ENCODE data around the gene XPC.

Gene XPC

DNA sequence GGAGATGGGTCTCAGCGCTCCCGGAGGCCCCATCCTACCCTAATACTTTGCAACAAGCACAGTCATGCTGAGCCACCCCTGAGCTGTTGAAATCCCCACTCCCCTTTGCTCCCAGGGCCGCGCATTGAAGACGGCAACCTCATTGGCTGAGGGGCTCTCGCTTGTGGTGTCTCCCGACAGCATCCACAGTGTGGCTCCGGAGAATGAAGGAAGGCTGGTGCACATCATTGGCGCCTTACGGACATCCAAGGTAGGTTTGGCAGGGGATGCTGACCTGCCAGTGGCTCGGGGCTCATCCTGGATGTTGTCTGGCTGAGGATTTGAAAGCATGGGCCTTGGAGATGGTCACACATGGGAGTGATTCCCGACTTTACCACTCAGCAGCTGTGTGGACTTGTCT is 47.7 kb downstream of the XPC start:
- H3K27ac Mint-ChIP-seq: no peak overlapping the region

DNA sequence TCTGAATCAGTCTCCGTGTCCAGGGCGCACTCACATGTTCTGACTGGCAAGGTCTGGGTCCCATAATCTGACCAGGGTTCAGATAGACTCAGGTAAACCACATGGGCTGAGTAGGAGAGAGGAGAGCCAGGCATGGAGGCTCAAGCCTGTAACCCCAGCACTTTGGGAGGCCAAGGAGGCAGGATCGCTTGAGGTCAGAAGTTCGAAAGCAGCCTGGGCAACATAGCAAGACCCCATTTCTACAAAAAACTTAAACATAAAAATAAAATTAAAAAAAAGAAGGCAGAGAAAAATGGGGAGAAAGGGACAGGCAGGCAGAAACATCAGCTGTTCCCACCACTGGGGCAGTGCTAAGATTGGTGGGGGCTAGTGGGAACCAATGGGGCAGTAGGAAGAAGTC is 48.2 kb downstream of the XPC start:
- peaks cover 13% of the 10 kb centered on the region for H3K36me3 Mint-ChIP-seq
- no peaks in the 10 kb centered on the region for H3K27me3 Mint-ChIP-seq
- no peak overlapping the region for H3K4me3 Mint-ChIP-seq
- no peaks in the 10 kb centered on the region for H3K9me3 Mint-ChIP-seq (ENCODE audit: low read depth)
- no peak overlapping the region for H3K27ac Mint-ChIP-seq
- peaks cover 29% of the 10 kb centered on the region for H3K4me1 Mint-ChIP-seq (ENCODE audit: low read depth)

More for the DNA sequence above, 47.7 kb downstream of the XPC start:
- no peak overlapping the region for H3K4me3 Mint-ChIP-seq
- H3K36me3 Mint-ChIP-seq: peaks cover 13% of the 10 kb centered on the region
- no peaks in the 10 kb centered on the region for H3K9me3 Mint-ChIP-seq (ENCODE audit: low read depth)
- no peaks in the 10 kb centered on the region for H3K27me3 Mint-ChIP-seq
- peaks cover 29% of the 10 kb centered on the region for H3K4me1 Mint-ChIP-seq (ENCODE audit: low read depth)

DNA sequence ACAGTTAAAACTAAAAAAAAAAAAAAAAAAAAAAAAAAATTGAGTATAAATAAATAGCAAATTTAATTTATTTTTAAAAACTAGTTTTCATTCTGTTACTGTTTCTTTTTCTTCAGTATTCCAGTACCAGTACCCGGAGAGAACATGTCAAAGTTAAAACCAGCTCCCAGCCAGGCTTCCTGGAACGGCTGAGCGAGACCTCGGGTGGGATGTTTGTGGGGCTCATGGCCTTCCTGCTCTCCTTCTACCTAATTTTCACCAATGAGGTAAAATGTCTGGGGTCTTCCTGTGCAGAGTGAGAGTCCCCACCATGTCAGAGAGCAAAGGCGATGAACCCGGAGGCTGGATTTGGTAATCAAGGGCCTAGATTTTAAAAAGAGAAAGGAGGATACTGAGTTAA is 49.1 kb downstream of the XPC start:
- Mint-ChIP-seq H3K27me3 (no peaks in the 10 kb centered on the region), H3K9me3 (ENCODE audit: low read depth) (no peaks in the 10 kb centered on the region), H3K4me1 (ENCODE audit: low read depth) (peaks cover 29% of the 10 kb centered on the region), H3K27ac (no peak overlapping the region), H3K36me3 (peaks cover 13% of the 10 kb centered on the region), H3K4me3 (no peak overlapping the region)

DNA sequence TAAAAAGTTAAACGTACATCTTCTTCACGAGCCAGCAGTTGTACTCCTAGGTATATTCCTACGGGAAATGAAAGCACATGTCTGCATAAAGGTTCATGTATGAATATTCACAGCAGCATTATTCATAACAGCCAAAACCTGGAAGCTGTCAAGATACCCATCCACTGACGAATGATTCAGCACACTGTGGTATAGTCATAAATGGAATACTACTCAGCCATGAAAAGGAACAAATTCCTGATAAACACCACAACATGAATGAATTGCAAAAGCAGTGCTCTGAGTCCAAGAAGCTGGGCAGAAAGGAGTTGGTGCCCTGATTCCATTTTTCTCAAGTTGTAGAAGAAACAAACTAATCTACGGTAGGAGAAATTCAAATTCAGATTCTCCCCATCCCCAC is 49.7 kb downstream of the XPC start:
- Mint-ChIP-seq H3K4me1 (ENCODE audit: low read depth) (peaks cover 32% of the 10 kb centered on the region), H3K27ac (peak overlapping the region; percentile 3), H3K4me3 (peak overlapping the region; percentile 32), H3K36me3 (peaks cover 13% of the 10 kb centered on the region), H3K27me3 (no peaks in the 10 kb centered on the region), H3K9me3 (ENCODE audit: low read depth) (no peaks in the 10 kb centered on the region)

DNA sequence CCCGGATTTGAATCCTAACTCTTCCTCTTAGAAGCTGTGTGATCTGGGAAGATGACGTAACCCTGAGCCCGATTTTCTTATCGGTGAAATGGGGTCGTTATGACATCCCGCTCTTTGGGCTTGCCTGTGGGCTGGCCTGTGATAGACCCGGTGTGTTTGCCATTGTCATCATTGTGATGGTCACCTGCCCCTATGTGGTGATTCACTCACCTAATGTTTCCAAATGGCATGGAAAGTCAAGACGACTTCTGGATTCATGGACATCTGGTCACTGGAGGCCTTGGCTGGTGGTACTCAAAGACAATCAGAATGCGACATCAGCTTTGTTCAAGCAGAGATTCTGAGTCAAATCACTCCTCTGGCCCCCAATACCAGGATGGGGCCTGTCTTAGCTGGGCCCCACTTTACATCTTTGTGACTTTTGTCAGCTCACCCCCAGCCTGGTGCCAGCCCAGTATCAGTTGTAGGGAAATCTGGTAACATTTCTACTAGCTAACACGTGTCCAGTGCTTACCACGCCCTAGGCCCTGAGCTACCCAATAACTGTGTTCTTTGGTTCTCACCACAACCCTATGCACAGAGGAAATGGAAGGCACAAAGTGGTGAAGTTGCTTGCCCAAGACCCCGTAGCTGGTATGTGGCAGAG is 50.8 kb downstream of the XPC start:
- H3K36me3 Mint-ChIP-seq: peaks cover 15% of the 10 kb centered on the region
- no peaks in the 10 kb centered on the region for H3K27me3 Mint-ChIP-seq
- H3K4me1 Mint-ChIP-seq (ENCODE audit: low read depth): peaks cover 43% of the 10 kb centered on the region
- peak overlapping the region; percentile 97 for H3K4me3 Mint-ChIP-seq
- no peak overlapping the region for H3K27ac Mint-ChIP-seq
- no peaks in the 10 kb centered on the region for H3K9me3 Mint-ChIP-seq (ENCODE audit: low read depth)

DNA sequence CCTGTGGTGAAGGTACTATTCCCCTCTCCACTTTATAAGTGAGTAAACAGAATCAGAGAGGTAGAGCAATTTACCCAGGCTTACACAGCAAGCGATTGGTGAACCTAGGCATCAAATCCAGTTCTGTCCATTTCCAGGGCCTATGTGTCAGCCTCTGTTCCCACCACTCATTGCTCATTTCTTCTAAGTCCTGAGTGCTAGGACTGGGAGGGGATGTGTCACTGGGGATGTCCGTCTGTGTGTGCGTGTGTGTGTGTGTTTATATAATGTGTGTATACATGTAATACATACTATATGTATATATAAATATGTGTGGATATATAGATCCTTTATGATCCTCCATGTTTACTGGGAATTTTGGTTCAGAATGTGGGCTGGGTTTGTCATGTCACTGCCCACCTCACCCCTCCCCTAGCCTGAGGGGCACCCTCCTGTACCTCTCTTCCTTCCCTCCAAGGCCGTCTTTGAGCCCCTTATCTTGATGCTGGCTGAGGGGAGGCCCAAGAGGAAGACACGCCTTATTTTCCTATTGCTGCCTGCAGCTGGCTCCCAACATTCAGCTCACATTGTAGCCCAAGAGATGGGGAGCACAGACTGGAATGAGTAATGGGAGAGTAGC is 51.4 kb downstream of the XPC start:
- Mint-ChIP-seq H3K4me3 (peak overlapping the region; percentile 97), H3K36me3 (peaks cover 21% of the 10 kb centered on the region)

DNA sequence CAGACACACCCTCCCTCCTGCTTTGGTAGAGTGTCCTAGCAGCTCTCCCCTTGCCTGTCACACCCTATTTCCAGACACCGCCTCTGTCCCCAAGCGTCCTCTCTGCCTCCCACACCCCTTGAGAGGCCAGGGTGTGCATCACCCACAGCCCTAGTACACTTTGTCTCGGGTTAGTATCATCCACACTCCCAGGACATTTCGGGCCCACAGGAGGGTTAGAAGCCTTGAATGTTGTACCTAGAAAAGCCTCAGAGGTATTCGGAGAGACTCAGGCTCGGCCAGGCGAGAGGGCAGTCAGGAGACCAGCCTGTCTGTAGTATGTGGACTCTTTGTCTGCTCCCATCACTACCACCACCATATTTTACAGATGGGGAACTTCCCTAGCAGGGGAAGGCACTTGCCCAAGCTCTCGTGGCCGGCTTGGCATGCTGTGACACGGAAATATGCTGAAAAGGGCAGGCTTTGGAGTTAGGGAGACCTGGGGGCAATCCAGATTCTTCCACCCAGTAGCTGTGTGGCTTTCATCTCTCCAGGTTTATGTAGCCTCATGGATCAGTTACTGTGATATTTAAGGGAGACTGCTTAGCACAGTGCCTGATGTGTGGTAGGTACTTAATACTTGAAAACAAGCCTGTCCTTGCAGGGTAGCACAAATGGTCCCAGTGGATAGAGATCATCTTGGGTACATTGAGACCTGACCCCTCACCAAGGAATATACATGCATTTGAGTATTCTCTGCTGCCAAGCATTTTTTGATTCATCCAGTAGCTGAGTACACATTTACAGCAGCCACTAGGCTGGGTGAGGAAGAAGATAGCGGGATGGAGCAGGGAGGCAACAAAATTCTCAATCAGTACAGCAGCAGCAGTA is 52.1 kb downstream of the XPC start:
- peak overlapping the region; percentile 97 for H3K4me3 Mint-ChIP-seq
- no peaks in the 10 kb centered on the region for H3K27me3 Mint-ChIP-seq
- H3K36me3 Mint-ChIP-seq: peaks cover 23% of the 10 kb centered on the region
- H3K9me3 Mint-ChIP-seq (ENCODE audit: low read depth): no peaks in the 10 kb centered on the region
- H3K27ac Mint-ChIP-seq: peak overlapping the region; percentile 84
- peaks cover 52% of the 10 kb centered on the region for H3K4me1 Mint-ChIP-seq (ENCODE audit: low read depth)

More for the DNA sequence above, 51.4 kb downstream of the XPC start:
- peaks cover 48% of the 10 kb centered on the region for H3K4me1 Mint-ChIP-seq (ENCODE audit: low read depth)
- no peak overlapping the region for H3K27ac Mint-ChIP-seq
- no peaks in the 10 kb centered on the region for H3K27me3 Mint-ChIP-seq
- H3K9me3 Mint-ChIP-seq (ENCODE audit: low read depth): no peaks in the 10 kb centered on the region

DNA sequence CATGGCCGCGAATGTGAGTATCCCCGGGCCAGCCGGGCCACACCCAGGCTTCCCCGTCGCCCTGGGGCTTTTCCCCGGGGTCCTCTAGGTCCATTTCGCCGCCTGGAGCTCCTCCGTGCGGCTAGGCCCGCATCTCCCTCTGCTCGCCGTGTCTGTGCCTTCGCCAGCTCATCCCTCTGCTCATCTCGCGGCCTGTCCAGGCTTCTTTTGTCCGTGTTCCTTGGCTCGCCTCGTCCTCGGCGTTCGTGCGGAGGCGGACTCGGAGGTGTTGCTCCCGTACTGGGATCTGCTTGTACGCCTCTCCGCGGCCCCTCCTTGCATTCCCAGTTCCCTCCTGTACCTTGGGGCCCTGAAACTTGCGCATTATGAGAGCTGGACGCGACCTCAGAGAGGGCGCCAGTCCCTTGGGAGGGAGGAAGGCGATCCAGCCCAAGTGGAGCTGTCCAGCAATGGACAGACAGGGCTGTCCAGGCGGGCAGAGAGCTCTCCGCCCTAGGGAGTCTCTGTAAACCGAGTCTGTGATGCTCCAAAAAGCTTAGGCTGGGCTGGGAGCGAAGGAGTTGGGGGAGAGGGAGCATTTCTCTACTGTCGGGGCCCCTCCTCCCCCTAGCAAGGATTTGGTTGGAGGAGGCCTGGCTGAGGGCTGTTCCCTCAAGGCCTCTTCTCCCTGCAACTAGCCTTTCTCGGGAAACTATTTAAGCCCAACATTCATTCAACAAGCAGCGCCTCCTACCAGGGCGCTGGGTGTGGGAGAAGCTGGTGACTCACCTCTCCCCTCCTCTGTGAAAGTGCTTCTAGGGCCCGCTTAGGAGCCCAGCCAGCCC is 53.0 kb downstream of the XPC start:
- H3K27ac Mint-ChIP-seq: peak overlapping the region; percentile 84
- H3K27me3 Mint-ChIP-seq: no peaks in the 10 kb centered on the region
- peak overlapping the region; percentile 97 for H3K4me3 Mint-ChIP-seq
- peaks cover 54% of the 10 kb centered on the region for H3K4me1 Mint-ChIP-seq (ENCODE audit: low read depth)
- H3K9me3 Mint-ChIP-seq (ENCODE audit: low read depth): no peaks in the 10 kb centered on the region
- H3K36me3 Mint-ChIP-seq: peaks cover 25% of the 10 kb centered on the region

DNA sequence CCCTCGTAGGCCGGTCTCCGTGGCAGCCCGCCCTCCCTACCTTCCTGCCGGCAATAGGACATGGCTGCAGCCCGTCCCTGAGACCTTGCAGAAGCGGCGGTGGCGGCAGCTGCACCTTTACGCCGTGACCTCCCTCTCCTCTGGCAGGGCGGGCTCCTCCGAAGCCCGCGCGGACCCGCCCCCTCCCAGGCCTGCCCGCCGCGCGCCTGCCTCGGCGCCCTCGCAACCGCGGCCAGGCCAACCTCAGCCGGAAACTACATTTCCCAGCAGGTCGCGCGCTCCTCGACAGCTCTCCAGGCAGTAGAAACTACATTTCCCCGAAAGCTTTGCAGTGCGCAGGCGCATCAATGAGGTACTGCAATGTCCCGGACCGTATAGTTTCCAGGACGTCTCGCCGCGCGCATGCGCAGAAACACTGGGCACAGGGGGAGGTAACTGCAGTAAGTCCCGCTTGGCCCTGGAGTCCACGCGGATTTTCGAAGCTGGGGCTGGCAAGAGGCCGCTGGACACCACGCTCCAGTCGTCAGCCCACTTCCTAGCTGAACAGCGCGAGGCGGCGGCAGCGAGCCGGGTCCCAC is 53.7 kb downstream of the XPC start, which contains the start of the genes CHCHD4 and TMEM43:
TSS of gene CHCHD4 (minus strand) at position 256 of the 578 bp plus-strand sequence. CDS start at position 62, 194 bp downstream.
TSS of gene TMEM43 (plus strand) at position 438 of the 578 bp plus-strand sequence. CDS start 142 bp downstream, outside the sequence.
- Mint-ChIP-seq H3K36me3 (peaks cover 28% of the 10 kb centered on the region), H3K4me1 (ENCODE audit: low read depth) (peaks cover 56% of the 10 kb centered on the region), H3K27ac (peak within 1 kb of the TSS; percentile 98), H3K27me3 (no peaks in the 10 kb centered on the region), H3K4me3 (peak within 1 kb of the TSS; percentile 97), H3K9me3 (ENCODE audit: low read depth) (no peaks in the 10 kb centered on the region)

DNA sequence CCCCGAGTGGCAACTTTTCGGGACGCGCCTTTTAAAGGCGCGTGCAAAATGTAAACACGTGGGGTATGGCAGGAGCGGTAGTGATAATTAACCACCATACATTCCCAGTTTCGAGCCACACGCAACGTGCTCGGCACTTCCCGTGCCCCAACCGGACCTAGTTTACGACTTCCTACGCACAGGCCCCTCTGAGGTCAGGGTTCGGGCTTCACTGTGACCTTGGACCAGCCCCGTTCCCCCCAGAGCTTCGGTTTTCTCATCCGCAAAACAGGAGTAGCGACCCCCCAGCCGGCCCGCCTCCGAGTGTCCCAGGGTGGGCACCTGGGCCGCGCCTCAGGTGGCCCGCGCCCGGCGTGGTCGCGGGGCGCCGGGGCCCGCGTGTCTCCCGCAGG is 54.2 kb downstream of the XPC start:
- peaks cover 56% of the 10 kb centered on the region for H3K4me1 Mint-ChIP-seq (ENCODE audit: low read depth)
- H3K4me3 Mint-ChIP-seq: peak overlapping the region; percentile 97
- peak overlapping the region; percentile 98 for H3K27ac Mint-ChIP-seq

DNA sequence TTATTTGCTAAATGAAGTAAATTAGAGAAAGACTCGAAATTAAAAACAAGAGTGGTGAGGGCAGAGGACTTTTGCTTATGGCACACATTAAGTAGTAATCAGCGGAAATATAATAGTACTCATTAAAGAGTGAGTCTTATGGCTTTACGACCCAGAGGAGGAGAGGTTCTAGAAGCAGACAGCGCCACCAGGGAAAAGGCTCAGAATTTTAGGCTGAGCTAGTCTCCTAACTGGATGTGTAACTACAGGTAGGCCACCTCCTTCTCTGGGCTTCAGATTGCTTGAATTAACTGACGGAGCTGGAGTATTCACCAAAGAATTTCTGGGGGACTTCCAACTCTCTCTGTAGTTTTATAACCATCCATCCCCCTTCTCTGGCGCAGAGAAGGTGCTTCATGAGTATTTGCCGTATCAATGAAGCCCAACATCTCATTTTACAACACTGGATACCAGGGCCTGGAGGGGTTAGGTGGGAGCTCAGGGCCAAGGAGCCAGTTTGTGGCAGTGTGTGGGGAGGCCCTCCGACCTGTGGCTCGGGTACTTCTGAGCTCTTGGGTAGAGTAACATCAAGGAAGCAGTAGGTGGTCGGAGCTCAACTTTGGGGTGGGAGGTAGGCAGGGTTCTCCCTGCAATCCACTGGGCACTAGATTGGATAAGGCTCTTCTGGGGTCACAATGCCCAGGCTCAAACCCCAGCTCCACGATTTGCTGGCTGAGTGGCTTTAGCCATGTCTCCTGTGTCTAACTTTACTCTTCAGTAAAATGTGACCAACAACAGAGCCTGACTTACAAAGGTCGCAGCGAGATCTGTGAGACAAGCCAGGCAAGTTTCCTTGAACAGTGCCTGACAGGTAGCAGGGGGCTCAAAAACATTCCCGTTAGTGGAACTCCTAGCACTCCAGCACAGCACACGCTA is 54.8 kb downstream of the XPC start:
- Mint-ChIP-seq H3K27ac (peak overlapping the region; percentile 98), H3K4me3 (peak overlapping the region; percentile 97), H3K4me1 (ENCODE audit: low read depth) (peaks cover 55% of the 10 kb centered on the region), H3K9me3 (ENCODE audit: low read depth) (no peaks in the 10 kb centered on the region), H3K27me3 (no peaks in the 10 kb centered on the region), H3K36me3 (peaks cover 24% of the 10 kb centered on the region)

More for the DNA sequence above, 54.2 kb downstream of the XPC start:
- Mint-ChIP-seq H3K9me3 (ENCODE audit: low read depth) (no peaks in the 10 kb centered on the region), H3K27me3 (no peaks in the 10 kb centered on the region), H3K36me3 (peaks cover 28% of the 10 kb centered on the region)

DNA sequence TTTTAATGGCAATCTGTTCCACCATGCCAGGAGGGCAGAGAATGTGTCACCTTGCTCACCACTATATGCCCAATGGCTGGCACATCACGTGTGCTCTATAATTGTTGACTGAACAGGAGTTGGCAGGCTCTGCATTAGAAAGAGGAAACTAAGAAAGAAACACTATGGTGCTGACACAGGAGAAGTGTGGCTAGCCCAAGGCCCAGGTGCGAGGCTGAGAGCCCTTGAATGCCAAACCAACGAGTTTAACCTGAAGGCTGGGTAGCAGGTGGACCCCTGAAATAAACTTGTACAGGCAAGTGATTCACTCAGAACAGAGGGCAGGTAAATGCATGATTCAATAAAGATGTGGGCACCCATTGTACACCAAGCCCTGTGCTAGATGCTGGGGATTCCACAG is 56.1 kb downstream of the XPC start:
- Mint-ChIP-seq H3K27me3 (no peaks in the 10 kb centered on the region), H3K9me3 (ENCODE audit: low read depth) (no peaks in the 10 kb centered on the region), H3K4me1 (ENCODE audit: low read depth) (peaks cover 43% of the 10 kb centered on the region), H3K4me3 (peak overlapping the region; percentile 97), H3K27ac (peak overlapping the region; percentile 61), H3K36me3 (peaks cover 18% of the 10 kb centered on the region)

DNA sequence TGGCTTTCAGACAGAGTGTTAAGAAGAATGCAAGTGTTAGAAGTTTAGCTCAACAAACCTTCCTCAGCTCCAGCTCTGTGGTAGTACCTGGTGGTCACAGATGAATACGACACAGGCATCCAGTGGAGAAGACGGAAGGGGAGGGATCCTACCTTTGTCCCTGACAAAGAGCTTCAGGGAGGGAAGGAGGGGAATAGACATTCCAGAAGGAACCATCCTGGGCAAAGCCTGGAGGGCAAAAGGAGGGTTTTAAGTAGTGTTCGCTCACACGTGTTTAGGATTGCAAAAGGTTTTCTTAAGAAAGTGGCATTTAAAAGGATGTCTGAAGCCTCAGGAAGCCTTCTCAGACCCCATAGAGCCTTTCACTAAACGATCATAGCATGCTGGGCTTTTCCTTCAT is 56.5 kb downstream of the XPC start:
- H3K4me3 Mint-ChIP-seq: peak overlapping the region; percentile 97
- peaks cover 18% of the 10 kb centered on the region for H3K36me3 Mint-ChIP-seq
- no peaks in the 10 kb centered on the region for H3K9me3 Mint-ChIP-seq (ENCODE audit: low read depth)
- peaks cover 38% of the 10 kb centered on the region for H3K4me1 Mint-ChIP-seq (ENCODE audit: low read depth)
- no peaks in the 10 kb centered on the region for H3K27me3 Mint-ChIP-seq
- peak overlapping the region; percentile 50 for H3K27ac Mint-ChIP-seq

Data from activated naive CD8-positive, alpha-beta T cell (primary cell).